Lower leg skin (tissue), 4 donors: ENCODE measurements around the gene SLC12A9. TPM values are rescaled to one million over a fixed set of nuclear protein-coding genes. Genes with fewer than 3 reads are reported as not detected.

ENCODE experiments used
- DNase-seq, 2 donors: peaks; one replicate each; pipeline ENCODE4 v3.0.0-alpha.2; 2019; ENCODE audit warnings: low spot score in 2 of 2
- H3K4me3 ChIP-seq: fragments of 200-600 bp; sonication (generic); 2 replicates; pipeline ENCODE4 v1.5.1; 2017; ENCODE audit warnings: mild to moderate bottlenecking, low read depth; ENCODE audit not compliant: poor library complexity, severe bottlenecking
- CTCF ChIP-seq, 3 donors: fragments of 450-650 bp; IDR thresholded peaks; one replicate each; pipeline ENCODE4 v1.5.1; 2016; ENCODE audit warnings: antibody characterized with exemption in 3 of 3, mild to moderate bottlenecking in 3 of 3, moderate library complexity in 2 of 3
- POLR2A ChIP-seq, 2 donors: fragments of 450-650 bp; IDR thresholded peaks; one replicate each; pipeline ENCODE4 v1.6.1; 2016 to 2017; ENCODE audit warnings: antibody characterized with exemption in 2 of 2, mild to moderate bottlenecking in 1 of 2, moderate library complexity in 1 of 2
- WGBS, 2 donors: methylation state at CpG; one replicate each; pipeline ENCODE4 v1.1.5; 2018; 5-methylcytosine and 5-hydroxymethylcytosine counted together
- intact Hi-C: fragments of 100-400 bp; cut with DNase I; formaldehyde crosslinking; loops from one replicate; pipeline ENCODE4 v1.15.0; 2023; ENCODE audit warnings: low total_unique reads
- total RNA-seq, 4 donors: library from RNA; depleted of rRNA; stranded (reverse); fragments of >200 nt; gene quantifications; one replicate each; pipeline ENCODE4 v1.1.0, GENCODE V29; 2016

The SLC12A9 gene
- total RNA-seq, 4 donors from 2014 or later, result 14.0 to 32.9 (median 21.8) TPM

GRCh38 chr7:100829150-100829716 is 23.3 kb upstream of the SLC12A9 start:
- WGBS, 2 donors, result 57 to 69% methylated on average over 20 of the region's 20 CpGs
- H3K4me3 ChIP-seq, result no peak overlapping the region
- intact Hi-C loops, result no loop called here
- no peak for TF ChIP-seq CTCF (IDR thresholded peaks at IDR 0.05)
- no peak for TF ChIP-seq POLR2A (IDR thresholded peaks at IDR 0.05)
- no peak for DNase-seq

- intact Hi-C loops, result no loop called here
- WGBS, 2 donors, result 51 to 72% methylated on average over 4 of the region's 4 CpGs
- TF ChIP-seq POLR2A (IDR thresholded peaks at IDR 0.05), result no peak
- no peak for TF ChIP-seq CTCF (IDR thresholded peaks at IDR 0.05)
- no peak overlapping the region for H3K4me3 ChIP-seq
- DNase-seq, result no peak
These were observed 22.1 kb upstream of the SLC12A9 start for GRCh38 chr7:100830396-100830795.

GRCh38 chr7:100832281-100832633 is 20.3 kb upstream of the SLC12A9 start:
- H3K4me3 ChIP-seq, result no peak overlapping the region
- no peak for DNase-seq
- intact Hi-C loops, result no loop called here
- TF ChIP-seq POLR2A (IDR thresholded peaks at IDR 0.05), result no peak
- WGBS, 2 donors, result 90 to 94% methylated on average over 5 of the region's 5 CpGs

- intact Hi-C loops, result no loop called here
- 19 to 31% methylated on average over 16 to 17 of the region's 17 CpGs for WGBS, 2 donors
- DNase-seq, result peak; percentile 47 to 92
- H3K4me3 ChIP-seq, result no peak overlapping the region
- TF ChIP-seq POLR2A (IDR thresholded peaks at IDR 0.05) (no peak), CTCF (IDR thresholded peaks at IDR 0.05) (no peak)
These were observed 16.4 kb upstream of the SLC12A9 start for GRCh38 chr7:100835903-100836811.

GRCh38 chr7:100836812-100837098 is 15.8 kb upstream of the SLC12A9 start:
- intact Hi-C loops, result no loop called here

More at GRCh38 chr7:100836812-100837098, 15.8 kb upstream of the SLC12A9 start:
- TF ChIP-seq CTCF (IDR thresholded peaks at IDR 0.05), result no peak
- TF ChIP-seq POLR2A (IDR thresholded peaks at IDR 0.05), result no peak
- no peak for DNase-seq
- no peak overlapping the region for H3K4me3 ChIP-seq
- WGBS, 2 donors, result 14 to 45% methylated on average over 6 of the region's 6 CpGs
